IPS-NIHi7 (cell line): ENCODE measurements around the gene CA12.
A peak's percentile ranks its signal among the peaks of the same experiment; 100 is the strongest.
"Not testable (repeated sequence)": the region's sequence is repeated elsewhere in the genome, so short reads cannot be mapped to it uniquely, and the experiment has no call there.

ENCODE experiments used
- DNase-seq: peaks from one replicate; pipeline ENCODE4 v3.0.0; 2012; ENCODE audit warnings: mixed read lengths; ENCODE audit errors: extremely low spot score

The CA12 gene

DNA sequence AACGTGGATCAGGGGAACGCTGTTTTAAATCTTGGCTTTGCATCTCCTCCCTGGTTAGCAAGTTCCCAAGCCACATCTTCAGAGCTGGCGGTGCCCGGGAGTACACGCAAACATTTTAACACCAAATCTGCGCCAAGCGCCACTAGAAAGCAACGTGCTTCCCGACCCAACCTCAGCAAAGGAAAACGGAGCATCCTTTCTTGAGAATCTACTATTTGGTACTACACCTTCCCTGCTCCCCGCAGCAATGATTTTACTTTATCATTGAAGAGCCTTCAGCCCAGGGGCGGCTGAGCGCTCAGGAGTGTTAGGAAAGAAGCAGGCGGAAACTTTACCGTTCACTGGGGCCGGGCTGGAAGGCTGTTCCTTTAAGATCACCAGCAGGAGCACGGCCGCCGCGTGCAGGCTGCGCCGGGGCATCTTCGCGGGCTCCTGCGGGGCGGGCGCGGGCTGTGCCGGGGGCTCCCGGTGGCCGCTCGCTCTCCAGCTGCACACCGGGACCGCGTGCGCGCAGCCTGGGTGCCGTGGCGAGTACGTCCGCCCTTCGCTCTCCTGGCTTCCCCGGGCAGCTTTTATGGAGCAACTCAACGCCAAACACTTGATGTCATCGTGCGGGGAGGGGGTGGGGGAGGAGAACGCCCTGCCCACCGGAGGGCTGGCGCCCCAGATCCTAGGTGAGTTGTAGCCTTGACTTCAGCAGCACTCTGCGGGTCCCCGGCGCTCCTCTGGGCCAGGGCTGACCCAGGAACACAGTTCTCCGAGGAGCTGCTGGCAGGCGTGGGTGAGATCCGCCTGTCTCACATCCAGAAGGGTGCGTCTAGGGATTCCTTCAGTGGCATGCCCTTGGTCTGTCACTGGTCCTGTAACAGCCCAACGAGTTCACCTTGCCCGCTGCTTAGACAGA lies at the start of gene CA12:
Gene CA12, minus strand, starts transcription at position 546 of the 904 bp plus-strand sequence. Its CDS starts 126 bp downstream, at position 420.
- DNase-seq: peak; percentile 59

DNA sequence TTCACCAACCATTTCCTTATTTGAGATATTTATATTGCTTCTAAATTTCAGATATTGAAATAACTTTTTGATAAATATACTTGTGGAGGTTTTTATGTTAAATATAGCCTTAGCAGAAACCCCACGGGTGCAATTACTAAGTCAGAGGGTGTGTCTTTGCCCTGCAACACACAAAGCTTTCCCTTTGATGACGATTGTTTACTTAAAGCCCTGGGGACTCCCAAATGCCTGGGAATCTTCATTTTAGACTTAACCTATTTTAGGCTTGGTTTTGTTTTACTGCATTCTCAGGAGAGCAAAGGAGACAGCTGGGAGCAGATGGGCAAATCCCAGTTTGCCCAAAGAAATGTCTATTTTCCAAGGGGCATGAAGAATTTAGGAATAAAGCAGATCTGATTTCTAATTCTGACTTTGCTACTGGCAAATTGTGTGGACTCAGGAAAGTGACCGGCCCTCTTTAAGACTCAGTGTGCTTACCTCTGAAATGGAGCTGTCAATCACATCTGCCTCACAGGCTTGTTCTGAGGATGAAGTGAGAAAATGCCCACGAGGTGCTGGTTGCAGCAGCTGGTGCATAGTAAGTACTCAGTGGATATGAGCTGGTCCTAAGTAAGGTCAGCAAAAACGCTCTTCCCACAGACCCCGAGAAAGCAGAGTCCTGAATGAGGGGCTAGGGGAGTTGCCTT lies 49.3 kb upstream of the CA12 start:
- DNase-seq: no peak

DNA sequence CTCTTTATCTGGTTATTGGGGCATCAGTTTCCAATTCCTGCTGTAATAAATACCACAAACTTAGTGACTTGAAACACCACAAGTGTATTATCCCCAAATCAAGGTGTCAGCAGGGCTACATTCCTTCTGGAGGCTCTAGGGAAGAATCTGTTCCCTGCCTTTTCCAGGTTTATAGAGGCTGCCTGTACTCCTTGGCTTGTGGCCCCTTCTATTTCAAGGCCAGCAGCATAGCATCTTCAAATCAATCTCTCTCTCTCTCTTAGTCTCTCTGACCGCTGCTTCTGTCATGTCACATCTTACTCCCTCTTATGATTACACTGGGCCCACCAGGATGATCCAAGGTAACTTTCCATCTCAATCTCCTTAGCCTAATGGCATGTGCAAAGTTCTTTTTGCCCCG lies 44.9 kb upstream of the CA12 start:
- no peak for DNase-seq

DNA sequence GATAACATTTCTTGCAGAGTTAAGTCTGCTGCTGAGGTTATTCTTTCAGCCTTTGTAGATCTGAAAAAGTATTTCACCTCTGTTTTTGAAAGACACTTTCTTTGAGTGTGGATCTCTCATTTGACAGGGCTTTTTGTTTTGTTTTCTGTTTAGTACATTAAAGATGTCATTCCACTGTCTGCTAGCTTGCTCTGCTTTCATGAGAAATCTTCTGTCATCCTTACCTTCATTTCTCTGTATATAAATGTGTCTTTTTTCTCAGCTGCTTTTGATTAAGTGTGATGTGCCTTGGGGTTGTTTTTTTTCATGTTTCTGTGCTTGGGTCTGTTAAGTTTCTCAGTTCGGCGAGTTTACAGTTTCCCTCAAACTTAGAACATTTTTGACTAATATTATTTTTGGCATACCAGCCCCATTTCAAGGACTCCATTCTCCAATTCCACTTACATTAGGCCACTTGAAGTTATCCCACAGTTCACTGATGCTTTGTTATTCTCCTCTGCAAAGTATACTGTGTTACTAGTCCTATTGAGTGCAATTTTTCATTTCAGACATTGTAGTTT lies 43.9 kb upstream of the CA12 start:
- DNase-seq: no peak

DNA sequence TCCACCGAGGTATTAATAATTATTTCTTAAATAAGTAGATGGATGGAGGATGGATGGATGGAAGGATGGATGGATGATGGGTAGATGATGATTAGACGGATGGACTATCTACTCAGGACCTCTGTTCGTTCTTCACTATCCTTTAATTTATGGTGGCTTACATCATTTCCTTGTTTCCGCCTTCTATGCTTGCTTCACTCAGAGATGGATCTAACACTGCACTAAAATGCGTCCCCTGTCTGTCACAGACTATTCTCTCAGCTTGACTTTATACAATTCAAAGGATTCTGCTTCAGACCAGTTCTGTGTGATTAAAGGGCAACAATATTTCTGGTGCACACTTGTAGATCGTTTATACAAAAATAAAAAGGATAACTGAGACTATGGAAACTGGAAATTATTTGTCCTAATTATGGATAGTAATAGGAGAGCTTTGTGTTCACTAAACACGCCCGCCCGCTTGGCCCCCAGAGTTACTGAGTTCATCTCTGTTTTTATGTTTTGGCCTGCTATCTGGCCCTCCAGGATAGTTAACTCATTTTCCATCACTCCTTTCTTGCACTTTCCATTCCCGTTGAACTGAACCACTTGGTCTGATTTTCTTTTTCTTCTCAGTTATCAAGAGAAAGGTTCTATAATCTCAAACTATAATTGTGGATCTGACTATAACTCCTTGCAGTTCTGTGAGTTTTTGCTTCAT lies 41.4 kb upstream of the CA12 start:
- DNase-seq: no peak

DNA sequence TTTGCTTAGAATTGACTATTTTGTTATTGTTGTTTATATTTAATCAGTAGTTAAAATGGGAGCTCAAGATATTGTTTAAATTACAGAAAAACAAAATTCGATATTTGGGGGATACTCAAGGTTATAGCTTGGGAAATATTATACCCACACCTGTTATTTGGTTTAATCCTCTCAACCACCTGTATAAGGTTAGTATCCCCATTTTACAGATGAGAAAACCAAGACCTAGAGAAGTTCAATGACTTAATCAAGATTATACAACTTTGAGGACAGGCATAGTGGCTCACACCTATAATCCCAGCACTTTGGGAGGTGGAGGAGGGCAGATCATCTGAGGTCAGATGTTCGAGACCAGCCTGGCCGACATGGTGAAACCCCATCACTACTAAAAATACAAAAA lies 39.8 kb upstream of the CA12 start:
- no peak for DNase-seq

DNA sequence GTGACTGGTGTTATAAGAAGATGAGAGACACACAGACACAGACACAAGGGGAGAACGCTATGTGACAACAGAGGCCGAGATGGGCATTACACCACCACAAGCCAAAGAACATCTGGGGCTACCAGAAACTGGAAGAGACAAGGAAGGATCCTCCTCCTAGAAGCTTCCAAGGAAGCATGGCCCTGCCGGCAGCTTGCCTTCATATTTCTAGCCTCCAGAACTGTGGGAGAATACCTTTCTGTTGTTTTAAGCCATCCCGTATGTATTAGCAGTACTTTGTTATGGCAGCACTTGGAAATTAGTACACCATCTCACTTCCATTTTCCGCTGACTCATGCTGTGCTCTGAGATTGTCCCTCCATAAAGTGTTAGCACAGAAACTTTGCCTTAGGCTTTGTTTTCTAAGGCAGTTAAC lies 38.7 kb upstream of the CA12 start:
- DNase-seq: no peak

DNA sequence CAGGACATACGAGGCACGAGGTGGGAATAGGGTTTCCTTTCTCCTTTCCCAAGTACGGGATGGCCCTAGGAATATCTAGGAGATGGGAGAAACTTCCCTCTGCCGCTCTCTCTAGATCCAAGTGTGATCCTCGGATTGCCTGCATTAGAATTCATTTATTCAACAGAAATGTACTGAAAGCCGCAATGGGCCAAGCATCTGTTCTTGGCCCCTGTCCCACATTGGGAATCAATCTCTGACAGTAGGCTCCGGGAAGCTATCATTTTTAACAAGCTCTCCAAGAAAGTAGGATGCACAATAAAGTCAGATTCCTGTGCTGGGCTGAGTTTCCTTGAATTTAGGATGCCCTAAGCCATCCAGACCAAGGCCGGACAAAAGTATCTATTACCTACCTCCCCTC lies 37.2 kb upstream of the CA12 start:
- DNase-seq: no peak

DNA sequence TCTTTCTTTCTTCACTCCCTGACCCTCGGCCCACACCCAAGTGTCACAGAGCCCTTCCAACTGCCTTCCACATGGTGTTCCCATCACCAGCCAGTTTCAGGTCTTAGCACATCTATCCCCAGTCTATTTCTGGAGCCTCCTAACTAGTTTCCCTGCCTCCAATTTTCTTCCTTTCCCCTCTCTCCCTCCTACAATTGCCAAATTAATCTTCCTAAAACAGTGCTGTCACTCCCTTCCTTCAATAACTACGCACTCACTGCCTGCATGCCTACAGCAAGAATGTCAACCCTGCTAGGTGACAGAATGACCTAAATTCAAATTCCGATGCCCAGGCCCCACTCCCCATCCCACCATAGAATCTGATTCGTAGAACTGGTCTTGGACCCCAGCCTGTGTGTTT lies 36.1 kb upstream of the CA12 start:
- no peak for DNase-seq

DNA sequence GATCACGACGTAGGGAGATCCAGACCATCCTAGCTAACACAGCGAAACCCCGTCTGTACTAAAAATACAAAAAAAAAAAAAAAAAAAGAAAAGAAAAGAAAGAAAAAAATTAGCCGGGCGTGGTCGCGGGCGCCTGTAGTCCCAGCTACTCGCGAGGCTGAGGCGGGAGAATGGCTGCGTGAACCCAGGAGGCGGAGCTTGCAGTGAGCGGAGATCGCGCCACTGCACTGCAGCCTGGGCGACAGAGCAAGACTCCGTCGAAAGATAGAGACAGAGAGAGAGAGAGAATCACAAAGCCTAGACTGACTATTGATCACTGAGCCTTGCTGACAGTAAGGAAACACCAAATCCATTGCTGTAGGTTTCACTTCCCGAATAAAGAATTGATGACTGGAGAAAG lies 35.6 kb upstream of the CA12 start:
- DNase-seq: not testable (repeated sequence)

DNA sequence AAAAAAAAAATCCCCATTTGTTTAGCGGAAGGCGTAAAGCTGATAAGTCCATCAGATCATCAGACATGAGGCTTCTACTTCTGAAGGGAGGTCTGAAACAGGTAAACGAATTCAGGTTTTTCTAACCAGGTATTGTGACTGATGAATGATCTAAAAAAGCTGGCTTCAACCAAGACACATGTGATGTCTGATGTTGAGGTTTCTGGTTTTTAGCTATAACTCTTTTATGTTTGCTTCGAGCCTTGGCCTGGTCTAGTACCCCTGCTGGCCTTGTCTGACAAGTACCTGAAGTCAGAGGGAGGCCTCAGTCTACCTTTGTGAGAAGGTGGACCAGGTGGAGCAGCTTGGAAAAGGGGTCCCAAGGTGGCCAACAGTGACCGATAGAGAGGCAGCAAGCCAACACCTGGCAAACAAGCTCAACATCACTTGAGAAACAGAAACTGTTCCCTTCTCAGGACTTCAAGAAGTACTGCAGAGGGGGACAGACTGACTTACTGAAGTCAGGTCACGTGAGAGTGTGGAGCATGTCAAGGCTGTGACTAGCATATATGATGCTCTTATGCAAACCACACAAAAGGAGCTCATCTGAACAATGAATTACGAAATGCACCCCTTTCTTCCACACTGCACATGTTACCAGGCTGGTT lies 33.0 kb upstream of the CA12 start:
- no peak for DNase-seq

DNA sequence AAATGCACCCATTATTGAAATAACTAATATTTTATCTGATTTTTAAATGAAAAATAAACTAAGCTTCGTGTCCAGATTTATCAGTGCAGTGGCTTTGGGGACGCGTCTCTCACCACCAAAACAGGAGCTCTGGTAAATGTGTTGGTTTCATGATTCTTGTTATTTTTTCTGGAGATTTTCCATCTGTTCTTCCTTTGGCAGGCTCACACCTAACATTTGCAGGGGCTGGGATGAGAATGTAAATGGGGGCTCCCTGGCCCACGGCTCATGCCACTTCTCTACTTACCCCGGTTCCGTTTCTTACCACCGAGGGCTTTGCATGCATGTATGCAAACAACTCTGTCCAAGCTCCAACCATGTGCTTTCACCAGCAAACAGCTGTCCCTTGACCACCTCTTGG lies 30.9 kb upstream of the CA12 start:
- DNase-seq: no peak

DNA sequence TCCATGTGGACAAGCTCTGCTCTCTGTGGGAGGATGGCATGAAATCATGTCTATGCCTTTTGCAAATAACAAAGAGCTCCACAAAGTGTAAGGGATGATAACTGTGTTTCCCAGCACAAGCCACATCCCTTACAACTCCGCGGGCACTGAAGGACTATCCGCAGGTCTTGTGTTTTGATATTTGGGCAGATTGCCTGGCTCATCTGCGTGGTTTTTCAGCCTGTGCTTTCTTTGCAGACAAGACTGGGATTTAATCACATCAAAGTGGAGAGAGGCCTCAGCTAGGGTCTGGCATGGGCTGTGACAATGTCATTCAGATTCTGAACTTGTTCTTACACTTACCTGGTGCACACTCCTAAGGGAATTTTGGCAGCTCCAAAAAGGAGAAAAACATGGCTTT lies 30.2 kb upstream of the CA12 start:
- DNase-seq: no peak

DNA sequence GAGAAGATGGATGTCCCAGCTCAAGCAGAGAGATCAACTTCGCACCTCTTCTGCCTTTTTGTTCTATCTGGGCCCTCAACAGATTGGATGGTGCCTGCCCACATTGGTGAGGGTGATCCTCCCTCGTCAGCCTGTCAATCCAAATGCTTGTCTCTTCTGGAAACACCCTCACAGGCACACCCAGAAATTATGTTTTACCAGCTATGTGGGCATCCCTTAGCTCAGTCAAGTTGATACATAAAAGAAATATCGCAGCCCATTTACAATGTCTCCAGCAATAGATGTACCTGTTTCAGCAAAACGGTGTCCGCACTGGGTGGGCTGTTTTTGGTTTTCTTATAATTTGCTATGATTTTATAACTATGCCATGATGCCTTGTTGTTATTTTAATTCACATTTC lies 27.5 kb upstream of the CA12 start:
- DNase-seq: no peak

DNA sequence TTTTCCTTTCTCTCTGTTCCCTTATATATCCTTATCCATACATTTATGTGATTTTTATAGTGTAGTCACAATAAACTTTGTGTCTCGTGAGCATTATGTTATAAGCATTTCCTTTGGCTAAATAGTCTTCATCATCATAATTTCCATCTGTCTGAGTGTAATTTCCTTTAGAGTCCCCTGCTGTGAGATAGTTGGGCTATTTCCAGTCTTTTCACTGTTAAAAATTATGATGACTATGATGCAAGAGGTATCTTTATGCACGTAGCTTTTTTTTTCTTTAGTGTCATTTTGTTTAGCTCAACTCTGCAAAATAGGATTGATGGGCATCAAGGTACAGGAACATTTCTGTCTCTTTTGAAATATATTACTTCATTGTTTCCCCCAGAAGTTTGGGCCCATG lies 26.9 kb upstream of the CA12 start:
- DNase-seq: no peak

DNA sequence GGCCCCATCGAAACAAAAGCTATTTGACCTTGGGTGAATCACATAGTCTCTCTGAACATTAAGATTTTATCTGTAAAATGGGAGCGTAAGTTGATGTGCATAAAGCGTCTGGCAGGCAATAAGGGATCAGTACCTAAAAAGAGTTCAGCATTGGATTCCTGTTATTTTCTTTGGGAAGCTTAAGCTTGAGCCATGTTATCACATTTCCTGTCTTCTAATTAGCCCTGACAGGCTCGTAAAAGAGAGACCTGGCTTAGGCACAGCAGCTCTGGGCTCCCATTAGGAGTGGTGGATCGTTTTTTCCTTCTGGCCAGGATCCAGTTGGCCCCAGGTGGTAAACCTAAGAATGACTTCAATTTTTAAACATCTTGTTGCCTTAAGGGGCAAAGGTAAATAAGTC lies 26.0 kb upstream of the CA12 start:
- no peak for DNase-seq

DNA sequence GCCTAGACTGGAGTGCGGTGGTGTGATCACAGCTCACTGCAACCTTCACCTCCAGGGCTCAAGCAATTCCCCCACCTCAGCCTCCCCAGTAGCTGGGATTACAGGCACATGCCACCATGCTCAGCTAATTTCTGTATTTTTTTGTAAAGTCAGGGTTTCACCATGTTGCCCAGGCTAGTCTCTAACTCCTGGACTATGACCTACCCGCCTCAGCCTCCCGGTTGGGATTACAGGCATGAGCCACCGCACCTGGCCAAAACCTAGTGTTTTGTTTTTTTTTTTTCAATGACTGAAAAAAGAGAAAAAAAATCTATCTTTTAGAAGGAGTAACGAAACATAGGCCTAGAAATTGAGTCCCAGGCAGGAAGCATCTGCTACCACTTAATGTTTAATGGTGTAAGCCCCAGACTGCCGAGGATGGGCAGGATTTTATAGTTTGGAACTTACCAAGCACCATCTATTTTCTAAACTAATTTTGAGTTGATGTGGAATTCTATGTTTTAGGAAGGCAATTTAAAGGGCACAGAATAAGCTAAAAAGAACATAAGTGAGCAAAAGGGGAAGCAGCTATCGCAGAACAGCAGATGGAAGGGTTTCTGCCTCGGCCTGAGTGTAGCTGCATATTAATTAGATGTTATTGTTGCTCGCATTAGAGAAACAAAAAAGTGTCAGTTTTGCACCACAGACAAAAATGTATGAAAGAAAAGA lies 24.2 kb upstream of the CA12 start:
- no peak for DNase-seq

DNA sequence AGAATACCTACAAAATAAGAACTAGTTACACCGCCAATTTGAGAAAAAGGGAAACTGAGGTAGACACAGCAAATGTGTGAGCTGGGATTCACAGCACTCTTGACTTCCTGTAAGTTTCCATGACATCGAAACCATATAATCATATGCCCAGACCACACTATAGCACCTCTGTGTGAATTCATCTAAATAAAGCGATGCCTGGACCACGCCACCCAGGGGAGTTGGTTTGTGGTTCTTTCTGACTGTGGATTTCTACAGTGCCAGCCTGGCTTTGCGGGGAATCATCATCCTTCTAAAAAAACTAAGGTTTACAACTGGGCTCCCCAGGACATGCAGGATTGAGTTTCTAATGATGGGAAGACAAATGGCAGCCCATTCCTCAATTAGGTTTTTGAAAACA lies 23.5 kb upstream of the CA12 start:
- DNase-seq: no peak

DNA sequence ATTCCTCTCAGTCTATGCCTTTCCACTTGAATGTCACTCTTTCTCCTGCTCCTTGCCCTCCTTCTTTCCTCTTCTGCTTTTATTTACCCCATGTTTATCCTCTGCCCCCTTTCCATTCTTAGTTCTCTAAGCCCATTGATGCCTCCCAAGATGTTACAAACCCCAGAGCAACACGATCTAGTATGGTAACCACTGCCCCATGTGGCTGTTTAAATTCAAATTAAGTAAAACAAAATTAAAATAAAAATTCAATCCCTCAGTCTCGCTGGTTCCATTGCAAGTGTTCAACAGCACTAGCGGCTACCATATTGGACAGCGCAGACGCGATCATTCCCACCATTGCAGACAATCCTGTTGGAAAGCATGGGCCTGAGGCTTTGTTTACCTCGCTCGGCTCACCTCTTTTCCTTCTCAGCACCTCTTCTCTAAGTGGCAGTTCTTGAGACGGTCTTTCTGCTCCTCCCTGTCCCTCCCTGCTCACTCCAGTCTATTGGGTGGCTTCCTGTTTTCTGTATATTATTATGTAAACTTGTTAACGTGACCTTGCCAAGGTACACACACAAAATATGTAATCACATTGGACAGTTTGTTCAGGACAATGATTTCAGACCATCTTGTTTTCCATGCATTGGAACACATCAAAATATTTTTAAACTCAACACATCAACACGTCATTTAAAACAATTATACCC lies 21.8 kb upstream of the CA12 start:
- no peak for DNase-seq

DNA sequence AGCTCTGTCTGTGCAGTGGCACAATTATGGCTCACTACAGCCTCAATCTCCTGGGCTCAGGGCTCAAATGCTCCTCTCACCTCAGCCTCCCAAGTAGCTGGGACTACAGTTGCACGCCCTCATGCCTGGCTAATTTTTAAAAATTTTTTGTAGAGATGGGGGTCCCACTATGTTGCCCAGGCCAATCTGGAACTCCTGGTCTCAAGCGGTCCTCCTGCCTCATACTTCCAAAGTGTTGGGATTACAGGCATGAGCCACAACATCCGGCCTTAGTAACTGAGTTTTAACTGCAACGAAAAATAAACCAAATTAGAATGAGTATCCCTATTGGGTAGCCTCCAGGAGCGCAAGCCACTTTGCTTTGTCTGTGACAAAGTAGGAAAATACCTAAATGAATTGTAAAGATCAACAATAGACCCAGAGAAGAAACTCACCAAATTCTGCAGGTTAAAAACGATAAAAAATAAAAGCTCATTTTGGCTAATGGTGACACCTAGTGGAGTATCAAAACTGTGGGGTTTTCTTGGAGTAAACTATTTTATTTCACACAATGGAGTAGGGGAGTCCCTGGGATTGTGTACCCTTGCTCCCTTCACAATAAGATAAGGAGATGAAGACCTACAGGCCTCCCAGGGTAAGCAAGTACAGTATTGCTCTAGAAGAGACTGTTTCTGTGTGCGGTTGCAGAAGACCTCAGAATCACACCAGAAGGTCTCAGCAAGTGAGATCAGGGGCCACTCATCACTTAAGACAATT lies 21.0 kb upstream of the CA12 start:
- peak; percentile 56 for DNase-seq
